SH-SY5Y (cell line): ENCODE measurements around the gene PIEZO2.

Source experiments
- GATA2 ChIP-seq: IDR thresholded peaks from 2 replicates; pipeline ENCODE4 v1.6.1; 2011; ENCODE audit warnings: mild to moderate bottlenecking, low read depth, low read length
- GATA3 ChIP-seq: IDR thresholded peaks from 2 replicates; pipeline ENCODE4 v1.6.1; 2011; ENCODE audit warnings: low read depth, mild to moderate bottlenecking, low read length, moderate library complexity

GRCh38 chr18:10727477-10727876 lies 421.9 kb downstream of the PIEZO2 start:
- TF ChIP-seq GATA3 (no peak), GATA2 (no peak)
